ENCODE results near the gene NTN5.

DNA sequence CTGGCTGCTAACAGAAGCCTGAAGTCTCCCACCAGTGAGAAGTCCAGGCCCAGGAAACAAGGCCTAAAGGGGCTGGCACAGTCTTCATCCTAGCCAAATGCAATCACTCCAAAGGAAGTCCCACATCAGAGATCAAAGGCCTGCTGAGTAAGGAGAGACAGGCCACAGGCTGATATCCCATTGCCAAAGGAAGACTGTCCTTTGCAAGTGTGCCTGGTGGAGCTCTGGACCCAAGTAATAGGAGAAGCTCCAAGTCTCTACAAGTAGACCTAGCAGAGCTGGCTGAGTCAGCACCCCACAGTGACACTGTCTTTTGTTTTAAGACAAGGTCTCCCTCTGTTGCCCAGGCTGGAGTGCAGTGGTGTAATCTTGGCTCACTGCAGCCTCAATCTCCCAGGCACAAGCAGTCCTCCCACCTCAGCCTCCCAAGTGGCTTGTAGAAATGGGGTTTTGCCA is 40.1 kb downstream of the NTN5 start:
- no peak for TF ChIP-seq CTCF (IDR thresholded peaks at IDR 0.05 in 8 of 11, conservative IDR thresholded peaks at IDR 0.05 in 3 of 11)
- no peak for TF ChIP-seq POLR2A (IDR thresholded peaks at IDR 0.05)
- TF ChIP-seq POLR2AphosphoS5 (IDR thresholded peaks at IDR 0.05) = no peak
